ENCODE data around the gene KIF1C.

- TF ChIP-seq, protein P1, sequence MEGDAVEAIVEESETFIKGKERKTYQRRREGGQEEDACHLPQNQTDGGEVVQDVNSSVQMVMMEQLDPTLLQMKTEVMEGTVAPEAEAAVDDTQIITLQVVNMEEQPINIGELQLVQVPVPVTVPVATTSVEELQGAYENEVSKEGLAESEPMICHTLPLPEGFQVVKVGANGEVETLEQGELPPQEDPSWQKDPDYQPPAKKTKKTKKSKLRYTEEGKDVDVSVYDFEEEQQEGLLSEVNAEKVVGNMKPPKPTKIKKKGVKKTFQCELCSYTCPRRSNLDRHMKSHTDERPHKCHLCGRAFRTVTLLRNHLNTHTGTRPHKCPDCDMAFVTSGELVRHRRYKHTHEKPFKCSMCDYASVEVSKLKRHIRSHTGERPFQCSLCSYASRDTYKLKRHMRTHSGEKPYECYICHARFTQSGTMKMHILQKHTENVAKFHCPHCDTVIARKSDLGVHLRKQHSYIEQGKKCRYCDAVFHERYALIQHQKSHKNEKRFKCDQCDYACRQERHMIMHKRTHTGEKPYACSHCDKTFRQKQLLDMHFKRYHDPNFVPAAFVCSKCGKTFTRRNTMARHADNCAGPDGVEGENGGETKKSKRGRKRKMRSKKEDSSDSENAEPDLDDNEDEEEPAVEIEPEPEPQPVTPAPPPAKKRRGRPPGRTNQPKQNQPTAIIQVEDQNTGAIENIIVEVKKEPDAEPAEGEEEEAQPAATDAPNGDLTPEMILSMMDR (IDR thresholded peaks at IDR 0.05 in 4 of 5, conservative IDR thresholded peaks at IDR 0.05 in 1 of 5): no peak
- peak; percentile 36 to 44 for TF ChIP-seq POLR2A (IDR thresholded peaks at IDR 0.05)
Observed at GRCh38 chr17:4951486-4951885, 46.3 kb upstream of the KIF1C start.

Measured in gastrocnemius medialis (tissue), 4 donors.